ENCODE data around the gene PRR23B. TPM values are rescaled to one million over a fixed set of nuclear protein-coding genes. Genes with fewer than 3 reads are reported as not detected.
"Not testable (repeated sequence)": the region's sequence is repeated elsewhere in the genome, so short reads cannot be mapped to it uniquely, and the experiment has no call there.

Gene PRR23B
- total RNA-seq, 4 donors from 2014 or later, result not detected

- Histone ChIP-seq H3K9me3 (no peaks in the 10 kb centered on the region), H3K4me3 (no peak overlapping the region), H3K4me1 (no peaks in the 10 kb centered on the region), H3K36me3 (no peaks in the 10 kb centered on the region), H3K27me3 (no peaks in the 10 kb centered on the region), H3K27ac (no peak overlapping the region)
- no peak for DNase-seq
- 80 to 87% methylated on average over 1 to 50 of the region's 50 CpGs for WGBS, 2 donors (ENCODE audit: low coverage in 1 of 2)
- intact Hi-C loops (cut with DNase I; ENCODE audit: low total_unique reads), result no loop called here
- TF ChIP-seq CTCF (IDR thresholded peaks at IDR 0.05) (no peak), POLR2AphosphoS5 (IDR thresholded peaks at IDR 0.05) (no peak), EP300 (IDR thresholded peaks at IDR 0.05; ENCODE audit: low read depth) (no peak), POLR2A (IDR thresholded peaks at IDR 0.05) (no peak)
- in situ Hi-C loops (cut with MboI; ENCODE audit: low pct_ligation_motif_present in 1 of 4, low pct_unique_long_range_greater_than_20kb in 1 of 4, low sequenced_read_pairs in 3 of 4), result no loop called here
Observed at GRCh38 chr3:139043554-139044365, 23.0 kb upstream of the PRR23B start.

GRCh38 chr3:139037478-139037877 lies 16.8 kb upstream of the PRR23B start:
- 58 to 70% methylated on average over 6 of the region's 6 CpGs for WGBS, 2 donors (ENCODE audit: low coverage in 1 of 2)
- Histone ChIP-seq H3K4me1 (peaks cover 0 to 9% (median 2%) of the 10 kb centered on the region in 4 donors), H3K27me3 (no peaks in the 10 kb centered on the region), H3K36me3 (no peaks in the 10 kb centered on the region), H3K27ac (no peak overlapping the region), H3K9me3 (no peaks in the 10 kb centered on the region), H3K4me3 (no peak overlapping the region)
- TF ChIP-seq POLR2AphosphoS5 (IDR thresholded peaks at IDR 0.05), result no peak
- no peak for TF ChIP-seq EP300 (IDR thresholded peaks at IDR 0.05; ENCODE audit: low read depth)
- TF ChIP-seq CTCF (IDR thresholded peaks at IDR 0.05), result no peak
- no peak for TF ChIP-seq POLR2A (IDR thresholded peaks at IDR 0.05)
- no peak for DNase-seq
- intact Hi-C loops (cut with DNase I; ENCODE audit: low total_unique reads), result no loop called here
- in situ Hi-C loops (cut with MboI; ENCODE audit: low pct_ligation_motif_present in 1 of 4, low pct_unique_long_range_greater_than_20kb in 1 of 4, low sequenced_read_pairs in 3 of 4), result no loop called here

GRCh38 chr3:139032326-139033002 lies 11.7 kb upstream of the PRR23B start:
- Histone ChIP-seq H3K36me3 (no peaks in the 10 kb centered on the region), H3K27ac (peak overlapping the region; percentile 49 to 79 (median 73)), H3K27me3 (no peaks in the 10 kb centered on the region), H3K4me1 (peaks cover 0 to 13% (median 2%) of the 10 kb centered on the region in 4 donors), H3K4me3 (no peak overlapping the region), H3K9me3 (peaks cover 12 to 20% of the 10 kb centered on the region in 2 donors)
- 37 to 66% methylated on average over 2 of the region's 2 CpGs for WGBS, 2 donors (ENCODE audit: low coverage in 1 of 2)
- intact Hi-C loops (cut with DNase I; ENCODE audit: low total_unique reads) (no loop called here), in situ Hi-C loops (cut with MboI; ENCODE audit: low pct_ligation_motif_present in 1 of 4, low pct_unique_long_range_greater_than_20kb in 1 of 4, low sequenced_read_pairs in 3 of 4) (no loop called here)
- no peak for TF ChIP-seq CTCF (IDR thresholded peaks at IDR 0.05)
- no peak for TF ChIP-seq POLR2A (IDR thresholded peaks at IDR 0.05)
- TF ChIP-seq POLR2AphosphoS5 (IDR thresholded peaks at IDR 0.05), result no peak
- TF ChIP-seq EP300 (IDR thresholded peaks at IDR 0.05; ENCODE audit: low read depth), result no peak
- DNase-seq, result no peak

GRCh38 chr3:139030576-139030975 lies 9.8 kb upstream of the PRR23B start:
- H3K9me3 ChIP-seq, result peaks cover 12 to 20% of the 10 kb centered on the region in 2 donors
- H3K27ac ChIP-seq; H3K4me3 ChIP-seq; in situ Hi-C loops (cut with MboI; ENCODE audit: low pct_ligation_motif_present in 1 of 4, low pct_unique_long_range_greater_than_20kb in 1 of 4, low sequenced_read_pairs in 3 of 4); DNase-seq; H3K27me3 ChIP-seq; intact Hi-C loops (cut with DNase I; ENCODE audit: low total_unique reads); H3K36me3 ChIP-seq: not testable (repeated sequence)
- H3K4me1 ChIP-seq, result peaks cover 0 to 13% (median 2%) of the 10 kb centered on the region in 4 donors
